GM23338 (cell line): Measurements from ENCODE around the gene PPP1R9B. TPM values are rescaled to one million over a fixed set of nuclear protein-coding genes. Genes with fewer than 3 reads are reported as not detected.

Experiments
- ATAC-seq: fragments of 200-7000 bp; cut with Tn5 transposase; 3 replicates; pipeline ENCODE4 v1.9.1; 2020
- DNase-seq: peaks from one replicate; pipeline ENCODE4 v3.0.0-alpha.2; 2015; ENCODE audit warnings: low spot score
- H2AFZ ChIP-seq: fragments of 200-600 bp; sonication (generic); 2 replicates; pipeline ENCODE4 v1.8.0; 2016; ENCODE audit warnings: antibody characterized with exemption, mild to moderate bottlenecking, moderate library complexity
- H3F3A ChIP-seq: fragments of 200-600 bp; sonication (generic); replicated peaks from 2 replicates; pipeline ENCODE4 v1.8.0; 2017; ENCODE audit warnings: antibody characterized with exemption, mixed run types, low read depth
- H3K27ac ChIP-seq: fragments of 200-600 bp; sonication (generic); 2 replicates; pipeline ENCODE4 v1.6.1; 2016; ENCODE audit warnings: low read depth
- H3K27me3 ChIP-seq: fragments of 200-600 bp; sonication (generic); 2 replicates; pipeline ENCODE4 v1.8.0; 2016; ENCODE audit warnings: mild to moderate bottlenecking, mixed run types, moderate library complexity; ENCODE audit not compliant: insufficient read depth
- H3K36me3 ChIP-seq: fragments of 200-600 bp; sonication (generic); 2 replicates; pipeline ENCODE4 v1.8.0; 2016; ENCODE audit warnings: mild to moderate bottlenecking; ENCODE audit not compliant: insufficient read depth
- H3K4me1 ChIP-seq: fragments of 200-600 bp; sonication (generic); 2 replicates; pipeline ENCODE4 v1.8.0; 2016; ENCODE audit warnings: mild to moderate bottlenecking, moderate library complexity; ENCODE audit not compliant: insufficient read depth
- H3K4me2 ChIP-seq: fragments of 200-600 bp; sonication (generic); 2 replicates; pipeline ENCODE4 v1.7.1; 2017; ENCODE audit warnings: mixed run types
- H3K4me3 ChIP-seq: fragments of 200-600 bp; sonication (generic); 2 replicates; pipeline ENCODE4 v1.6.1; 2016; ENCODE audit warnings: mixed run types
- H3K79me2 ChIP-seq: fragments of 200-600 bp; sonication (generic); replicated peaks from 2 replicates; pipeline ENCODE4 v1.8.0; 2017; ENCODE audit warnings: mild to moderate bottlenecking; ENCODE audit not compliant: insufficient read depth
- H3K9me2 ChIP-seq: fragments of 200-600 bp; sonication (generic); 2 replicates; pipeline ENCODE4 v1.8.0; 2017; ENCODE audit not compliant: insufficient read depth
- H4K20me1 ChIP-seq: fragments of 200-600 bp; sonication (generic); replicated peaks from 2 replicates; pipeline ENCODE4 v1.8.0; 2017; ENCODE audit warnings: mild to moderate bottlenecking; ENCODE audit not compliant: insufficient read depth
- H3K27ac Mint-ChIP-seq: 2 replicates; pipeline ENCODE4 v1.8.0; 2020; ENCODE audit warnings: inconsistent platforms, mild to moderate bottlenecking, moderate library complexity, mixed read lengths
- H3K27me3 Mint-ChIP-seq: 3 replicates; pipeline ENCODE4 v1.8.0; 2022; ENCODE audit warnings: low read depth, mild to moderate bottlenecking, moderate library complexity, mixed read lengths, inconsistent platforms; ENCODE audit not compliant: insufficient read depth, poor library complexity
- H3K36me3 Mint-ChIP-seq: 3 replicates; pipeline ENCODE4 v1.8.0; 2021; ENCODE audit warnings: low read depth, mild to moderate bottlenecking, inconsistent platforms, moderate library complexity, mixed read lengths
- H3K4me1 Mint-ChIP-seq: 3 replicates; pipeline ENCODE4 v1.8.0; 2020; ENCODE audit warnings: mild to moderate bottlenecking, inconsistent platforms, mixed read lengths
- H3K4me3 Mint-ChIP-seq: 3 replicates; pipeline ENCODE4 v1.8.0; 2021; ENCODE audit warnings: moderate library complexity, mild to moderate bottlenecking, inconsistent platforms, mixed read lengths
- H3K9me3 Mint-ChIP-seq: 3 replicates; pipeline ENCODE4 v1.8.0; 2020; ENCODE audit warnings: moderate library complexity, mild to moderate bottlenecking, inconsistent platforms, mixed read lengths
- CREB1 ChIP-seq: fragments of 250-450 bp; sonication (Bioruptor Pico); IDR thresholded peaks from 2 replicates; pipeline ENCODE4 v1.5.0; 2020; ENCODE audit warnings: low read depth, mild to moderate bottlenecking, moderate library complexity
- EZH2 ChIP-seq: fragments of 200-600 bp; sonication (generic); IDR thresholded peaks from one replicate; pipeline ENCODE4 v1.8.0; 2017; ENCODE audit warnings: antibody characterized with exemption, mild to moderate bottlenecking, low read depth; ENCODE audit not compliant: unreplicated experiment
- EZH2phosphoT487 ChIP-seq: fragments of 200-600 bp; sonication (generic); IDR thresholded peaks from one replicate; pipeline ENCODE4 v1.8.1; 2018; ENCODE audit warnings: antibody characterized with exemption; ENCODE audit not compliant: unreplicated experiment
- NANOG ChIP-seq: IDR thresholded peaks from 2 replicates; pipeline ENCODE4 v1.6.1; 2016; ENCODE audit warnings: antibody characterized with exemption, borderline replicate concordance
- polyA plus RNA-seq: library from polyadenylated mRNA; unstranded; fragments of >200 nt; fragmentation: Nextera tagmentation; extraction: Ambion mirVana; gene quantifications from 2 replicates; pipeline ENCODE4 v1.2.1, GENCODE V29; 2016
- total RNA-seq: library from RNA; depleted of rRNA; stranded (reverse); fragments of >200 nt; shearing (Covaris generic); gene quantifications from 2 replicates; pipeline ENCODE4 v1.2.3, GENCODE V29; 2014
- TF ChIP-seq, protein P1 (sequence below): fragments of 250-450 bp; sonication (Bioruptor Pico); IDR thresholded peaks from 2 replicates; pipeline ENCODE4 v1.5.0; 2020; ENCODE audit warnings: mild to moderate bottlenecking, moderate library complexity
- TF ChIP-seq, protein P2 (sequence below), 2 experiments: fragments of 200-600 bp in 1 of 2; sonication (generic) in 1 of 2; conservative IDR thresholded peaks; 2 replicates each; pipeline versions ENCODE4 v1.5.1 to v1.6.1; 2016 to 2017; ENCODE audit warnings: antibody characterized with exemption in 2 of 2, low read depth in 2 of 2, mild to moderate bottlenecking in 2 of 2, moderate library complexity in 1 of 2

Gene PPP1R9B
- total and polyA plus RNA-seq, 2 experiments from 2014 or later = 2.1 to 10.5 TPM

DNA sequence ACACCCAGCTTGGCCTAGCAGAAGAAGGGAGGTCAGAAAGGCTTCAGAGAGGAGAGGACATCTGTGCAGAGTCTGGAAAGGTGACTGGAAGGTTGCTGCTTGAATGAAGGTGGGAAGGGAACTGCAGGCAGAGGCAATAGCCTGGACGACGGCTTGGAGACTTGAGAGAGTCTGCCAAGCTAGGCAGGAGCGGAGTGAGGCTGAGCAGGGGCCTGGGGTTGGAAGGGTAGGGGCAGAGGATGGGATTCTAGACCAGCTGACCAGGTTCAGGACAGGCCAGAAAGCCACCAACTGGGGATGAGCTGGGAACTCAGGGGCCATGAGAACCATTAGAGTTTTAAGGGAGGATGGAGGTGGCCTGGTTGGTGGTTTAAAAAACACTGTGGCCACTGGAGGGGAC, 15.0 kb upstream of the PPP1R9B start (continued):
- TF ChIP-seq, protein P1, sequence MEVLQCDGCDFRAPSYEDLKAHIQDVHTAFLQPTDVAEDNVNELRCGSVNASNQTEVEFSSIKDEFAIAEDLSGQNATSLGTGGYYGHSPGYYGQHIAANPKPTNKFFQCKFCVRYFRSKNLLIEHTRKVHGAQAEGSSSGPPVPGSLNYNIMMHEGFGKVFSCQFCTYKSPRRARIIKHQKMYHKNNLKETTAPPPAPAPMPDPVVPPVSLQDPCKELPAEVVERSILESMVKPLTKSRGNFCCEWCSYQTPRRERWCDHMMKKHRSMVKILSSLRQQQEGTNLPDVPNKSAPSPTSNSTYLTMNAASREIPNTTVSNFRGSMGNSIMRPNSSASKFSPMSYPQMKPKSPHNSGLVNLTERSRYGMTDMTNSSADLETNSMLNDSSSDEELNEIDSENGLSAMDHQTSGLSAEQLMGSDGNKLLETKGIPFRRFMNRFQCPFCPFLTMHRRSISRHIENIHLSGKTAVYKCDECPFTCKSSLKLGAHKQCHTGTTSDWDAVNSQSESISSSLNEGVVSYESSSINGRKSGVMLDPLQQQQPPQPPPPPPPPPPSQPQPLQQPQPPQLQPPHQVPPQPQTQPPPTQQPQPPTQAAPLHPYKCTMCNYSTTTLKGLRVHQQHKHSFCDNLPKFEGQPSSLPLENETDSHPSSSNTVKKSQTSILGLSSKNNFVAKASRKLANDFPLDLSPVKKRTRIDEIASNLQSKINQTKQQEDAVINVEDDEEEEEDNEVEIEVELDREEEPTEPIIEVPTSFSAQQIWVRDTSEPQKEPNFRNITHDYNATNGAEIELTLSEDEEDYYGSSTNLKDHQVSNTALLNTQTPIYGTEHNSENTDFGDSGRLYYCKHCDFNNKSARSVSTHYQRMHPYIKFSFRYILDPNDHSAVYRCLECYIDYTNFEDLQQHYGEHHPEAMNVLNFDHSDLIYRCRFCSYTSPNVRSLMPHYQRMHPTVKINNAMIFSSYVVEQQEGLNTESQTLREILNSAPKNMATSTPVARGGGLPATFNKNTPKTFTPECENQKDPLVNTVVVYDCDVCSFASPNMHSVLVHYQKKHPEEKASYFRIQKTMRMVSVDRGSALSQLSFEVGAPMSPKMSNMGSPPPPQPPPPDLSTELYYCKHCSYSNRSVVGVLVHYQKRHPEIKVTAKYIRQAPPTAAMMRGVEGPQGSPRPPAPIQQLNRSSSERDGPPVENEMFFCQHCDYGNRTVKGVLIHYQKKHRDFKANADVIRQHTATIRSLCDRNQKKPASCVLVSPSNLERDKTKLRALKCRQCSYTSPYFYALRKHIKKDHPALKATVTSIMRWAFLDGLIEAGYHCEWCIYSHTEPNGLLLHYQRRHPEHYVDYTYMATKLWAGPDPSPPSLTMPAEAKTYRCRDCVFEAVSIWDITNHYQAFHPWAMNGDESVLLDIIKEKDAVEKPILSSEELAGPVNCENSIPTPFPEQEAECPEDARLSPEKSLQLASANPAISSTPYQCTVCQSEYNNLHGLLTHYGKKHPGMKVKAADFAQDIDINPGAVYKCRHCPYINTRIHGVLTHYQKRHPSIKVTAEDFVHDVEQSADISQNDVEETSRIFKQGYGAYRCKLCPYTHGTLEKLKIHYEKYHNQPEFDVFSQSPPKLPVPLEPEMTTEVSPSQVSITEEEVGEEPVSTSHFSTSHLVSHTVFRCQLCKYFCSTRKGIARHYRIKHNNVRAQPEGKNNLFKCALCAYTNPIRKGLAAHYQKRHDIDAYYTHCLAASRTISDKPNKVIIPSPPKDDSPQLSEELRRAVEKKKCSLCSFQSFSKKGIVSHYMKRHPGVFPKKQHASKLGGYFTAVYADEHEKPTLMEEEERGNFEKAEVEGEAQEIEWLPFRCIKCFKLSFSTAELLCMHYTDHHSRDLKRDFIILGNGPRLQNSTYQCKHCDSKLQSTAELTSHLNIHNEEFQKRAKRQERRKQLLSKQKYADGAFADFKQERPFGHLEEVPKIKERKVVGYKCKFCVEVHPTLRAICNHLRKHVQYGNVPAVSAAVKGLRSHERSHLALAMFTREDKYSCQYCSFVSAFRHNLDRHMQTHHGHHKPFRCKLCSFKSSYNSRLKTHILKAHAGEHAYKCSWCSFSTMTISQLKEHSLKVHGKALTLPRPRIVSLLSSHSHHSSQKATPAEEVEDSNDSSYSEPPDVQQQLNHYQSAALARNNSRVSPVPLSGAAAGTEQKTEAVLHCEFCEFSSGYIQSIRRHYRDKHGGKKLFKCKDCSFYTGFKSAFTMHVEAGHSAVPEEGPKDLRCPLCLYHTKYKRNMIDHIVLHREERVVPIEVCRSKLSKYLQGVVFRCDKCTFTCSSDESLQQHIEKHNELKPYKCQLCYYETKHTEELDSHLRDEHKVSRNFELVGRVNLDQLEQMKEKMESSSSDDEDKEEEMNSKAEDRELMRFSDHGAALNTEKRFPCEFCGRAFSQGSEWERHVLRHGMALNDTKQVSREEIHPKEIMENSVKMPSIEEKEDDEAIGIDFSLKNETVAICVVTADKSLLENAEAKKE = no peak
- no peak for TF ChIP-seq EZH2

DNA sequence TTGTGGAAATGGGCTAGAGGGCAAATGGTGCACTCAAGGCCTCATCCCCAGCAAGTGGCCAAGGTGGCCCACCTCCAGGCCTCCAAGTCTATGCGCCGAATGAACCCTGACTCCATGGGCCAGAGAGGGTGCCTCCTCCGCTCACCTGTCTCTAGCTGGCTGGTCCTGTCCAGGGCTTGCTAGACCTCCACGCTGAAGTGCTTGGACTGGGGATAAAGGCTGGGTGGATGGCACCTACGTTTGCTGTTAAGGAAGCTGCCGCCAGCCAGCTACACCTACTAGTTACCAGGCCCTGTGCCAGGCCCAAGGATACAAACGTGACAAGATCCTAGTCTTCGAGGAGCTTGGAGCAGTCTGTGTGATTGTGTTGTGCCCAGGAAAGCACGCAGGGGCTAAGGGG, 14.6 kb upstream of the PPP1R9B start:
- no peak overlapping the region for H3K27ac ChIP-seq
- peaks cover 29% of the 10 kb centered on the region for H3K4me1 Mint-ChIP-seq

More for the DNA sequence above, 14.6 kb upstream of the PPP1R9B start:
- no peaks in the 10 kb centered on the region for H3K79me2 ChIP-seq
- Mint-ChIP-seq H3K27ac (no peak overlapping the region), H3K27me3 (peaks cover 17% of the 10 kb centered on the region), H3K9me3 (no peaks in the 10 kb centered on the region; the same call in 2 of the 3 replicates), H3K36me3 (no peaks in the 10 kb centered on the region), H3K4me3 (no peak overlapping the region)
- no peaks in the 10 kb centered on the region for H3K36me3 ChIP-seq
- TF ChIP-seq NANOG = no peak
- TF ChIP-seq, protein P2, sequence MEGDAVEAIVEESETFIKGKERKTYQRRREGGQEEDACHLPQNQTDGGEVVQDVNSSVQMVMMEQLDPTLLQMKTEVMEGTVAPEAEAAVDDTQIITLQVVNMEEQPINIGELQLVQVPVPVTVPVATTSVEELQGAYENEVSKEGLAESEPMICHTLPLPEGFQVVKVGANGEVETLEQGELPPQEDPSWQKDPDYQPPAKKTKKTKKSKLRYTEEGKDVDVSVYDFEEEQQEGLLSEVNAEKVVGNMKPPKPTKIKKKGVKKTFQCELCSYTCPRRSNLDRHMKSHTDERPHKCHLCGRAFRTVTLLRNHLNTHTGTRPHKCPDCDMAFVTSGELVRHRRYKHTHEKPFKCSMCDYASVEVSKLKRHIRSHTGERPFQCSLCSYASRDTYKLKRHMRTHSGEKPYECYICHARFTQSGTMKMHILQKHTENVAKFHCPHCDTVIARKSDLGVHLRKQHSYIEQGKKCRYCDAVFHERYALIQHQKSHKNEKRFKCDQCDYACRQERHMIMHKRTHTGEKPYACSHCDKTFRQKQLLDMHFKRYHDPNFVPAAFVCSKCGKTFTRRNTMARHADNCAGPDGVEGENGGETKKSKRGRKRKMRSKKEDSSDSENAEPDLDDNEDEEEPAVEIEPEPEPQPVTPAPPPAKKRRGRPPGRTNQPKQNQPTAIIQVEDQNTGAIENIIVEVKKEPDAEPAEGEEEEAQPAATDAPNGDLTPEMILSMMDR (conservative IDR thresholded peaks at IDR 0.05; ENCODE audit: low read depth in 2 of 2) = no peak
- TF ChIP-seq CREB1 = no peak
- no peak for TF ChIP-seq EZH2phosphoT487
- H3K4me3 ChIP-seq = no peak overlapping the region
- H2AFZ ChIP-seq = no peak overlapping the region
- H3K4me1 ChIP-seq = peaks cover 13% of the 10 kb centered on the region
- peaks cover 14% of the 10 kb centered on the region; the same call in 1 of the 2 replicates for H3K27me3 ChIP-seq
- H3K4me2 ChIP-seq = no peak overlapping the region
- no peaks in the 10 kb centered on the region for H4K20me1 ChIP-seq
- DNase-seq = no peak
- H3F3A ChIP-seq = no peaks in the 10 kb centered on the region; the same call in 1 of the 2 replicates
- no peak for ATAC-seq
- no peaks in the 10 kb centered on the region for H3K9me2 ChIP-seq
